MCF 10A (cell line): ENCODE results near the gene PTPRT. TPM values are rescaled to one million over a fixed set of nuclear protein-coding genes. Genes with fewer than 3 reads are reported as not detected.

Experiments used
- BruUV-seq: library from RNA; stranded (reverse); fragments of 400-500 nt; replicated peaks from 2 replicates; lab custom pipeline; 2021; lab: Mats Ljungman, UMichigan
- CTCF ChIA-PET: fragments of 300-600 bp; sonication (Branson Sonifier 250); formaldehyde crosslinking; extraction: SDS; loops from one replicate; lab custom pipeline; 2021; ENCODE audit warnings: antibody characterized with exemption, inconsistent platforms; lab: Yijun Ruan, JAX
- POLR2A ChIA-PET: fragments of 300-600, 350-650 bp; sonication (Branson Sonifier 250); formaldehyde crosslinking; extraction: SDS; loops from one replicate; lab custom pipeline; 2020; ENCODE audit warnings: antibody characterized with exemption, inconsistent platforms; lab: Yijun Ruan, JAX
- DNase-seq: peaks from one replicate; pipeline ENCODE4 v3.0.0-alpha.2; 2018; ENCODE audit not compliant: unreplicated experiment
- H3K27ac Mint-ChIP-seq: one replicate; pipeline ENCODE4 v1.8.0; 2022; ENCODE audit warnings: mild to moderate bottlenecking, low read depth, mixed read lengths; ENCODE audit not compliant: unreplicated experiment
- H3K27me3 Mint-ChIP-seq: one replicate; pipeline ENCODE4 v1.8.0; 2022; ENCODE audit warnings: mixed read lengths; ENCODE audit not compliant: insufficient read depth, unreplicated experiment
- H3K36me3 Mint-ChIP-seq: one replicate; pipeline ENCODE4 v1.8.0; 2022; ENCODE audit warnings: mild to moderate bottlenecking, moderate library complexity, mixed read lengths; ENCODE audit not compliant: insufficient read depth, unreplicated experiment
- H3K4me1 Mint-ChIP-seq: one replicate; pipeline ENCODE4 v1.8.0; 2022; ENCODE audit warnings: mixed read lengths; ENCODE audit not compliant: insufficient read depth, unreplicated experiment
- H3K4me3 Mint-ChIP-seq: one replicate; pipeline ENCODE4 v1.8.0; 2022; ENCODE audit warnings: mild to moderate bottlenecking, moderate library complexity, mixed read lengths; ENCODE audit not compliant: unreplicated experiment
- H3K9me3 Mint-ChIP-seq: one replicate; pipeline ENCODE4 v1.8.0; 2022; ENCODE audit warnings: mixed read lengths; ENCODE audit not compliant: unreplicated experiment
- intact Hi-C: fragments of 100-400 bp; cut with micrococcal nuclease; formaldehyde crosslinking; loops from 2 replicates; pipeline ENCODE4 v1.14.1; 2022
- total RNA-seq: library from RNA; stranded (reverse); gene quantifications from 2 replicates; pipeline ENCODE4 v1.2.3, GENCODE V29; 2022
- TF ChIP-seq, protein P1 (sequence below): fragments of 200-600 bp; IDR thresholded peaks from one replicate; pipeline ENCODE4 v1.8.0; 2022; ENCODE audit warnings: antibody characterized with exemption, mild to moderate bottlenecking; ENCODE audit not compliant: unreplicated experiment

Gene PTPRT
- total RNA-seq, 1 experiment from 2014 or later = not detected

DNA sequence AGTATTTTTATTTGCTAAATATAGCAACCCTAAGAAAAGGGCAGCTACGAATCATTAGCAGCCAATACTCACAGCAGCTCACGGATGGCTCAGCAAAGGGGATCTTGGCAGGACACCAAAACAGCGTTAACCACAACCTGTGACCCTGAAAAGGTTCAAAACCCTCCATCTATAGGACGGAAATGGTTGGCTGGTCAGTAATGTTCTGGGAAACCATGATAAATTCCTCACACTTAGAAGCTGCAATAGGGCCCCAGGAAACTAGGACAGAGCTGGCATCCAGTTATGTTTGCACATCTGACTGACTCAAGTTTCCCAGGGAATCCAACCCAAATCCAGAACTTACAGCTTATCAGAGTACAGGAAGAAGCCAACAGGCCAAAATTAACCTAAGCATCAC is 30.9 kb upstream of the PTPRT start:
- H3K4me1 Mint-ChIP-seq = no peaks in the 10 kb centered on the region
- BruUV-seq = no TSS peak
- ChIA-PET POLR2A (no interaction called here), CTCF (interaction anchor here (0.6 to 1.1 kb wide), 4 partner anchors 28 to 1482 kb away, joined by 3 read pairs; no protein-coding TSS in a partner anchor)
- H3K9me3 Mint-ChIP-seq = peaks cover 19% of the 10 kb centered on the region
- DNase-seq = no peak
- H3K4me3 Mint-ChIP-seq = no peak overlapping the region
- intact Hi-C loops = no loop called here
- no peak overlapping the region for H3K27ac Mint-ChIP-seq
- TF ChIP-seq, protein P1, sequence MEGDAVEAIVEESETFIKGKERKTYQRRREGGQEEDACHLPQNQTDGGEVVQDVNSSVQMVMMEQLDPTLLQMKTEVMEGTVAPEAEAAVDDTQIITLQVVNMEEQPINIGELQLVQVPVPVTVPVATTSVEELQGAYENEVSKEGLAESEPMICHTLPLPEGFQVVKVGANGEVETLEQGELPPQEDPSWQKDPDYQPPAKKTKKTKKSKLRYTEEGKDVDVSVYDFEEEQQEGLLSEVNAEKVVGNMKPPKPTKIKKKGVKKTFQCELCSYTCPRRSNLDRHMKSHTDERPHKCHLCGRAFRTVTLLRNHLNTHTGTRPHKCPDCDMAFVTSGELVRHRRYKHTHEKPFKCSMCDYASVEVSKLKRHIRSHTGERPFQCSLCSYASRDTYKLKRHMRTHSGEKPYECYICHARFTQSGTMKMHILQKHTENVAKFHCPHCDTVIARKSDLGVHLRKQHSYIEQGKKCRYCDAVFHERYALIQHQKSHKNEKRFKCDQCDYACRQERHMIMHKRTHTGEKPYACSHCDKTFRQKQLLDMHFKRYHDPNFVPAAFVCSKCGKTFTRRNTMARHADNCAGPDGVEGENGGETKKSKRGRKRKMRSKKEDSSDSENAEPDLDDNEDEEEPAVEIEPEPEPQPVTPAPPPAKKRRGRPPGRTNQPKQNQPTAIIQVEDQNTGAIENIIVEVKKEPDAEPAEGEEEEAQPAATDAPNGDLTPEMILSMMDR = no peak
- no peaks in the 10 kb centered on the region for H3K27me3 Mint-ChIP-seq
- H3K36me3 Mint-ChIP-seq = no peaks in the 10 kb centered on the region

DNA sequence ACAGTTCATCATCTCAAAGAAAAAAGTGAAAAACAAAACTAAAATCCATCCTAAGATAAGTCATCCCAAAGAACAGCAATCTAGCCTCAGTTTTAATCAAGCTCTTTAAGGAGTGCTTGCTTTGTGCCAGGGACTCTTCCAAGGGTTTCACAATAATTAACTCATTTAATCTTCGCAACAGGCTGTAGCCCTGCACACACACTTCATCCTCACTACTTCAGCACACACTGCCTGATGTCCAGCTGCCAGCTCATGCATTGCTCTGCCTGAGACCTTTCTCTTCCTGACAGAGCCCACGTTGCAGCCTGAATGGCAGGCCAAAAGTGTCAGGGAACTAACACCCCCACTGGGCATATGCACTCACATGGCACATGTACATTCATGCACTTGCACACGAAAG is 21.2 kb upstream of the PTPRT start:
- Mint-ChIP-seq H3K4me3 (no peak overlapping the region), H3K4me1 (no peaks in the 10 kb centered on the region), H3K9me3 (peaks cover 35% of the 10 kb centered on the region), H3K36me3 (no peaks in the 10 kb centered on the region), H3K27me3 (no peaks in the 10 kb centered on the region), H3K27ac (no peak overlapping the region)
- ChIA-PET CTCF (interaction anchor here (0.6 to 0.9 kb wide), 3 partner anchors 540 to 1592 kb away, joined by 3 to 4 read pairs (median 3); partner anchors contain the start of gene CHD6), POLR2A (no interaction called here)
- TF ChIP-seq, protein P1 = no peak
- no TSS peak for BruUV-seq
- intact Hi-C loops = no loop called here
- DNase-seq = no peak

DNA sequence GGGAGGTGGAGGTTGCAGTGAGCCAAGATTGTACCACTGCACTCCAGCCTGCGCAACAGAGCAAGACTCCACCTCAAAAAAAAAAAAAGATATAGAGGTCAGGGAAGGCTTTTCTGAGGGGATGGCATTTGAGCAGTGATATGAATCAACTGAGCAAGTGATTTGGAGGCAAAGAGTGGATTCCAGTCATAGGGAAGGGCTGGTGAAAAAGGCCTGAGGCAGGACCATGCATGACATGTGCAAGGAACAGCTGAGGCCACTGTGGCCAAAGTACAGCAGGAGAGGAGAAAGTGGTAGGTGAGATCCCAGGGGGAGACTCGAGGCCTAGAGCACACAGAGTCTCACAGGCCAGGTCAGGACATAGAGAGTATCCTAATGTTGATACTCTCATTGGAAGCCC is 20.1 kb upstream of the PTPRT start:
- no peaks in the 10 kb centered on the region for H3K36me3 Mint-ChIP-seq
- intact Hi-C loops = no loop called here
- POLR2A ChIA-PET = no interaction called here
- H3K27me3 Mint-ChIP-seq = no peaks in the 10 kb centered on the region
- CTCF ChIA-PET = interaction anchor here (0.9 kb wide), 1 partner anchor 1471 kb away, joined by 3 read pairs; no protein-coding TSS in a partner anchor
- TF ChIP-seq, protein P1 = no peak
- BruUV-seq = no TSS peak
- no peak overlapping the region for H3K27ac Mint-ChIP-seq
- no peak for DNase-seq
- no peaks in the 10 kb centered on the region for H3K4me1 Mint-ChIP-seq
- H3K4me3 Mint-ChIP-seq = no peak overlapping the region
- H3K9me3 Mint-ChIP-seq = peaks cover 31% of the 10 kb centered on the region

DNA sequence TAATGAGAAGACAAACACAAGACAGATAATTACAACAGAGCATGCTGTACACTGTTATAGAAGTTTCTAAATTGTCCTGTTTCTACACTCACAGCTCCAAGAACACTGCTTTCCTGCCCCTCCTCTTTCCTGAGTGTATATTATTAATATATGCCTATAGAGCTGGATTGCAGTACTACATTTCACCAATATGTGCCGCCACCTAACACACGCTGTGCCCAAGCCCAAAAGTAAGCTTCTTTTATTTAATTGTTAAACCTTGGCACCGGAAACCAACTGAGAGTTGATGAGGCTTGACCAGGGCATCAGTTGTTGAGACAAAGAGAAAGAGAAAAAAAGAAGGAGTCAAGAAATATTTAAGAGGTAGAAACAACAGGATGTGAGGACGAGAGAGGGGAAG is 16.0 kb upstream of the PTPRT start:
- CTCF ChIA-PET = interaction anchor here (0.7 to 3.0 kb wide), 5 partner anchors 10 to 203 kb away, joined by 3 to 12 read pairs (median 4); no protein-coding TSS in a partner anchor
- no TSS peak for BruUV-seq
- Mint-ChIP-seq H3K4me3 (no peak overlapping the region), H3K27me3 (no peaks in the 10 kb centered on the region), H3K36me3 (no peaks in the 10 kb centered on the region), H3K27ac (no peak overlapping the region), H3K4me1 (no peaks in the 10 kb centered on the region), H3K9me3 (peaks cover 24% of the 10 kb centered on the region)
- TF ChIP-seq, protein P1 = no peak
- no peak for DNase-seq
- POLR2A ChIA-PET = no interaction called here
- intact Hi-C loops = no loop called here
